T47D (cell line): ENCODE measurements around the gene BRD2.

Experiments used
- DNase-seq, 2 experiments: peaks; one replicate each; pipeline versions ENCODE4 v3.0.0 to v3.0.0-alpha.2; 2011 to 2012; ENCODE audit warnings: low read depth in 1 of 2, low spot score in 1 of 2
- JUND ChIP-seq: IDR thresholded peaks from 2 replicates; pipeline ENCODE4 v1.6.1; 2012; ENCODE audit warnings: low read depth
- in situ Hi-C: cut with HindIII; loops from 2 replicates; pipeline ENCODE4 v1.10.0; 2016; ENCODE audit warnings: low sequenced_read_pairs, low pct_unique_long_range_greater_than_20kb

Gene BRD2

DNA sequence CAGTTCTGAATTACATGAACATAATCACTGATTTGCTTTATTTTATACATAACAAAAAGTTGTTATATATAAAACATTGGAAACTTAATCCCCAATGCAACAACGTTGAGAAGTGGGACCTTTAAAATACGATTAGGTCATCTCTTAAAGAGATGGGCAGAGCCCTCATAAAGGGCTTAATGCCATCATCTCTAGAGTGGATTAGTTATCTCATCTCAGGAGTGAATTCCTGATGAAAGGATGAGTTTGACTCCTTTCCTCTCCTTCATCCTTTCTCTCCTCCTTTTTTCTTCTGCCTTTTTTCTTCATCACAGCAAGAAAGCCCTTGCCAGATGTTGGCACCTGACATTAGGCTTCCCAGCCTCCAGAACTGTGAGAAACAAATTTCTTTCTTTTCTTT lies 27.1 kb downstream of the BRD2 start:
- in situ Hi-C loops = no loop called here
- DNase-seq = no peak
- TF ChIP-seq JUND = no peak

DNA sequence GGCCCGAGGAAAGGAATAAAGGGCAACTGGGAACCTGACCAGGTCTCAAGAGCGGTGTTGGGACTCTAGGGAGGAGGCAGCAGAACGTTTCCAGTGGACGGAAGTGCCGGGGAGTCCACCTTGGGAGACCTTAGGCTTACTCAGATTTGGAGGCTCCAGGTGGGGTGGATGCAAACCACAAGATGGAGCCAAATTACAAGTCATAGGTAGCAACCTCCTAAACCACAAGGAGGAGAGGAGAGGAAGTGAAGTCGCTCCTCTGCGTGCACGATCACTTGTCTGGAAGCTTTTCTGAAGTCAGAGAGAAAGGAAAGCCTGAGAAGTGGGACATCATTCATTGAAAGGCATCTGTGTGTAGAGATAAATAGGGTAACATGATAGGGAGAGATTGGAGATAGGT lies 31.7 kb downstream of the BRD2 start:
- no peak for TF ChIP-seq JUND
- in situ Hi-C loops = no loop called here
- peak; percentile 60 to 83 for DNase-seq

DNA sequence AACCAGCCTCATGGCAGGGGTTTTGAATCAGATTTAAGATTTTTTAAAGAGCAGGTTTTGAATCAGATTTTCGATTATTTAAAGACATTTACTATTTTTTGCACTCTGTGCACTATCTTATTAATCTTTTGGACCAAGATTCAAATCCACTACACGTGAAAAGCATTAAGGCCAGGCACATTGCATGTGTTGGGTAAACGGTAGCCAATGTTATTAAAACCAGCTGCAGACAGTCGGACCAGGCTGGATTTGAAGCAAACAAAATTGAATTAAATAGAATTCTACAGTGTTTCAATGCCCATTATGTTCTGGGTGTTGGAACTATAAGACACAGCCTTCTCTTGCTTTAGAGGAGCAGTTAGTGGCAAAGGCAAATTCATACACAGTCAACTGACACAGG lies 33.3 kb downstream of the BRD2 start:
- in situ Hi-C loops = no loop called here

DNA sequence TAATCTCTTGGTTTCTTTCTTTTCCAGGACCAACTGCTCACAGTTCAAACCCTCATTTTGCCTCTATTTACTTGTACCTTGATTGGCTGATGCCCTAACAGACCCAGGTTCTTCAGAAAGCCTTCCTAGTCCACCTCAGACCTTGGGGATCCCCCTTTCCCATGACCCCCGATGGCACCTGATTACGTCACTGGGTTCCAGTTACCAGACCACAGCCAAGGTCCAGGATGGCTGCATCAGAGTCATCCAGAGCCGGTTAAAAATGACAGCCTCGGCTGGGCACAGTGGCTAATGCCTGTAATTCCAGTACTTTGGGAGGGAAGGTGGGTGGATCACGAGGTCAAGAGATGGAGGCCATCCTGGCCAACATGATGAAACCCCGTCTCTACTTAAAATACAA lies 36.5 kb downstream of the BRD2 start:
- no peak for DNase-seq
- TF ChIP-seq JUND = no peak
- in situ Hi-C loops = no loop called here

More for the DNA sequence above, 33.3 kb downstream of the BRD2 start:
- no peak for TF ChIP-seq JUND
- no peak for DNase-seq

GRCh38 chr6:33007831-33008400 lies 39.5 kb downstream of the BRD2 start:
- no peak for TF ChIP-seq JUND
- in situ Hi-C loops = no loop called here

GRCh38 chr6:33008944-33009861 lies 40.8 kb downstream of the BRD2 start, which contains the start of gene HLA-DOA:
TSS of gene HLA-DOA (minus strand) at chr6:33009591.
- no peak for TF ChIP-seq JUND
- no peak for DNase-seq
- in situ Hi-C loops = no loop called here

More at GRCh38 chr6:33007831-33008400, 39.5 kb downstream of the BRD2 start:
- DNase-seq = no peak

GRCh38 chr6:33010356-33010755 lies 42.0 kb downstream of the BRD2 start:
- in situ Hi-C loops = no loop called here
- DNase-seq = no peak
- TF ChIP-seq JUND = no peak

DNA sequence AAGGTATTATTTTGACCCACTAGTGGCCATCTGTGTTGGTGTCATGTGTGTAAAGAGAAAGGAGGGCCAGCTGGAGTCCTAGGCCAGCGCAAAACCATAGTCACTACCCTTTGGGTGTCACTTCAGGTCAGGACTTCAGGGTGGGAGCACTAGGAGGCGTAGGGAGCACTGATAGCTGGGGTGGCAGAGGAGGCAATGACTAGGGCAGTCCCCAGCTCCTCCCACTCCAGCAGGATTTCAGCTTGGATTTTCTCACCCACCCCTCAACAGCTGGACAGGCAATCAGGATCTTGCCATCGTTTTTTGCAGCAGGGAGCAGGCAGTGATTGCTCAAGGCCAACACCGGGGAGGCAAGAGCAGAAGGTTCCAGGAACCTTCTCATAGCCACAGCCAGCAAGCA lies 45.2 kb downstream of the BRD2 start:
- TF ChIP-seq JUND = no peak
- no peak for DNase-seq
- in situ Hi-C loops = no loop called here

DNA sequence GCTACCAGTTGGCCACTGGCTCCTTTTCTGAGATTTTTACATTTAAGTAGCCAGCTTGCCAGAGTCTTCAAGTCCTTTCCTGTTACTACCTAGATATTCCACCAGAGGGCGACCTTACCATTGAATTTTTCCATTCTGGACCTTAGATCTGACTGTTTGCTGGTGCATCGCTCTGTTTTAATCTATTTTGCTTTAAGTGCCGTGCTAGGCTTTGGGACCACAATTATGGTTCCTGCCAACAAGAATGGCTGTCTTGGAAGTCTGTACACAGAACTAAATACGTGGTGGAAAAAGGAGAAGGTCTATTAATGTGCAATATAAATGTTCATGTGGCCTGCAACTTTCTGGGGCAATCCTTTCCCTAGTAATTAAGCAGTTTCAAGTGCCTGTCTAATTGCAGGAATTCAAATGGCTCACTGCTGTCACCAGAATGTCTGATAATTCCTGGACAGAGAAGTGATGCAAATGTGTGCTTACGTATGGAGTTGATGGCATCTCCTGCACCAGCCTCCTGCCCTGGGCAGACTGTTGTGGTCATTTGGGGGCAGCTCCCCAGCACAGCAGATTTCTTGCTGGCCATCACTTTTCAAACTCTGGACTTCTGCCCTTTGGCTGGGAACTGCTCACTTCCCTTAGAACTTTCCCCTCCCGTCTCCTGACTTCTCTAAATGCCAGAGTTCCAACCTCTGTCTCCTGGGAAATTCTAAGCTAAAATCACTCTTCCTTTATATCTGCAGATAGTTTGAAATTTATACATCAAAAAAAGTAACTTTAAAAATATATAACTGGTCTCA lies 46.6 kb downstream of the BRD2 start:
- TF ChIP-seq JUND = no peak
- in situ Hi-C loops = no loop called here
- peak; percentile 49 to 85 for DNase-seq

DNA sequence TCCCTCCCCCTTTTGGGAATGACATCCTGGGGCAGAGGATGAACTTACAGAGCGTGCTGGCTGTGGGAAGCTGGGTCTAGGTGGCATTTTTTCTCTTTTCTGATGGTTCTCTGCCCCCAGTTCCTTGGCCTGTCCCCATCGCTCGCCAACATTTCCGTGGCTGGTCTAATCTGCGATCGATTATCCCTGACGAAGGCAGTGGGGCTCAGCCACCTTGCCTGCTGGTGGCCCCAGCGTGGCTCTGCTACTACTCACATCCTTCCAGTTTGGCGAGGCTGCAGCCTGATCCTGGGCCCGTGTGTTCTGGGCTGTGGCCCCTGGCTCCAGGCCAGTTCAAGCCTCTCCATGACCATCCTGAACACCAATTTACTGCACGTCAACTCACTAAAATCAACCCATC lies 47.4 kb downstream of the BRD2 start:
- TF ChIP-seq JUND = no peak
- DNase-seq = no peak
- in situ Hi-C loops = no loop called here

GRCh38 chr6:33017018-33017417 lies 48.6 kb downstream of the BRD2 start:
- in situ Hi-C loops = no loop called here
- no peak for DNase-seq
- no peak for TF ChIP-seq JUND

DNA sequence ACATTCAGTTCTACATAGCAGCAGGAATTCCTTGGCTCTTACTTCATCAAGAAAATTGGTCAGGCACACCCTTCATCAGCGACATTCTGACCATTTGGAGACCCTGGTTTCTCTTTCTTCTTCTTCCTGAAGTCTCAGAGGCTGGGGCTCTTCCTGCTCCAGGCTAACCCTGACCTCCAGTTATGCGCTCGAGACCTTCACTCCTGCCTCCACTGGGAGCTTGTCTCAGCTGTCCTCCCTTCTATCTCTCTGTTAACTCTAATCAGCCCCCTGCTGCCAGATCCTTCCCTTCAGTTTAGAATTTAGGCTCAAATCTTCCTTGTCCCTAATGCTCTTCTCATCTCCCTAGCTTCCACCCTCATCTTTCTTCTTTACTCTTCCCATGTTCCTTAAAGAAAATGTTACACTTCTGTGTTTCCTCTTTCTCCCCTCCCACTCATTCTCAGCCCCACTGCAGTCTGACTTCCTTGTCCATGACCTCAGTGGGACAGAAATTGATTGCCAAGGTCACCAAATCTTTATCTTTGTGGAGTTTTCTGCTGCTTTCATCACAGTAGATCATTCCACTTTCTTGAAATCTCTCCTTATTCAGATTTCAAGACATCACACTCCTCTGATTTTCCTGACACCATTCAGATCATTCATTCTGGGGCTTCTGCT lies 49.4 kb downstream of the BRD2 start:
- no peak for TF ChIP-seq JUND
- in situ Hi-C loops = no loop called here
- DNase-seq = no peak

GRCh38 chr6:33018418-33018817 lies 50.0 kb downstream of the BRD2 start:
- no peak for TF ChIP-seq JUND
- in situ Hi-C loops = no loop called here
- DNase-seq = no peak
